CD8-positive, alpha-beta memory T cell (primary cell): Measurements from ENCODE around the gene CD36. TPM values are rescaled to one million over a fixed set of nuclear protein-coding genes. Genes with fewer than 3 reads are reported as not detected.

ENCODE experiments used
- CTCF ChIA-PET: fragments of 350-600 bp; sonication (Branson Sonifier 250); formaldehyde crosslinking; loops from one replicate; lab custom pipeline; 2021; ENCODE audit warnings: antibody characterized with exemption; lab: Charles Lee
- POLR2A ChIA-PET: fragments of 350-600 bp; sonication (Branson Sonifier 250); formaldehyde crosslinking; loops from one replicate; lab custom pipeline; 2021; ENCODE audit warnings: antibody characterized with exemption; lab: Charles Lee
- DNase-seq, 5 donors: peaks; one replicate each; pipeline versions ENCODE4 v3.0.0 to v3.0.0-alpha.2; 2020 to 2022; ENCODE audit warnings: mixed read lengths in 1 of 5
- H3K27ac ChIP-seq: one replicate; pipeline ENCODE4 v1.7.0; 2013; ENCODE audit warnings: low read depth, mild to moderate bottlenecking, low read length, moderate library complexity
- H3K27me3 ChIP-seq: 2 replicates; pipeline ENCODE4 v1.7.0; 2013; ENCODE audit warnings: low read length, mild to moderate bottlenecking; ENCODE audit not compliant: insufficient read depth, poor library complexity, severe bottlenecking
- H3K36me3 ChIP-seq: 2 replicates; pipeline ENCODE4 v1.7.0; 2013; ENCODE audit warnings: mild to moderate bottlenecking, low read length, moderate library complexity; ENCODE audit not compliant: insufficient read depth
- H3K4me1 ChIP-seq: 2 replicates; pipeline ENCODE4 v1.7.0; 2013; ENCODE audit warnings: mild to moderate bottlenecking, low read length, moderate library complexity; ENCODE audit not compliant: insufficient read depth
- H3K4me3 ChIP-seq: 2 replicates; pipeline ENCODE4 v1.7.0; 2013; ENCODE audit warnings: mild to moderate bottlenecking, low read length
- H3K9me3 ChIP-seq: 2 replicates; pipeline ENCODE4 v1.7.0; 2013; ENCODE audit warnings: mild to moderate bottlenecking, low read length
- H3K27ac Mint-ChIP-seq, 8 donors: one replicate each; pipeline ENCODE4 v1.8.0; 2020 to 2021; ENCODE audit warnings: mixed read lengths in 8 of 8, mild to moderate bottlenecking in 6 of 8, inconsistent platforms in 3 of 8, moderate library complexity in 3 of 8
- H3K27me3 Mint-ChIP-seq, 2 donors: one replicate each; pipeline ENCODE4 v1.8.0; 2020 to 2021; ENCODE audit warnings: mixed read lengths in 2 of 2, mild to moderate bottlenecking in 1 of 2, moderate library complexity in 1 of 2
- H3K36me3 Mint-ChIP-seq, 3 donors: one replicate each; pipeline ENCODE4 v1.8.0; 2020 to 2021; ENCODE audit warnings: mixed read lengths in 3 of 3, inconsistent platforms in 1 of 3, mild to moderate bottlenecking in 1 of 3
- H3K4me1 Mint-ChIP-seq, 3 donors: one replicate each; pipeline ENCODE4 v1.8.0; 2020 to 2021; ENCODE audit warnings: mixed read lengths in 3 of 3, inconsistent platforms in 1 of 3, mild to moderate bottlenecking in 1 of 3
- H3K4me3 Mint-ChIP-seq, 7 donors: one replicate each; pipeline ENCODE4 v1.8.0; 2020 to 2021; ENCODE audit warnings: mixed read lengths in 7 of 7, mild to moderate bottlenecking in 6 of 7, moderate library complexity in 4 of 7, inconsistent platforms in 2 of 7
- H3K9me3 Mint-ChIP-seq, 5 donors: one replicate each; pipeline ENCODE4 v1.8.0; 2020 to 2022; ENCODE audit warnings: mixed read lengths in 5 of 5, mild to moderate bottlenecking in 3 of 5, moderate library complexity in 2 of 5, inconsistent platforms in 1 of 5
- polyA plus RNA-seq: library from polyadenylated mRNA; unstranded; fragments of 300-500 nt; fragmentation: Illumina TruSeq; gene quantifications from one replicate; pipeline ENCODE4 v1.2.3, GENCODE V29; 2021
- total RNA-seq, 2 experiments: library from RNA; stranded (reverse); gene quantifications; one replicate each; pipeline ENCODE4 v1.2.3, GENCODE V29; 2021

The CD36 gene
- total and polyA plus RNA-seq, 3 experiments from 2014 or later, result 4.6 to 4.7 TPM; not detected in 1

DNA sequence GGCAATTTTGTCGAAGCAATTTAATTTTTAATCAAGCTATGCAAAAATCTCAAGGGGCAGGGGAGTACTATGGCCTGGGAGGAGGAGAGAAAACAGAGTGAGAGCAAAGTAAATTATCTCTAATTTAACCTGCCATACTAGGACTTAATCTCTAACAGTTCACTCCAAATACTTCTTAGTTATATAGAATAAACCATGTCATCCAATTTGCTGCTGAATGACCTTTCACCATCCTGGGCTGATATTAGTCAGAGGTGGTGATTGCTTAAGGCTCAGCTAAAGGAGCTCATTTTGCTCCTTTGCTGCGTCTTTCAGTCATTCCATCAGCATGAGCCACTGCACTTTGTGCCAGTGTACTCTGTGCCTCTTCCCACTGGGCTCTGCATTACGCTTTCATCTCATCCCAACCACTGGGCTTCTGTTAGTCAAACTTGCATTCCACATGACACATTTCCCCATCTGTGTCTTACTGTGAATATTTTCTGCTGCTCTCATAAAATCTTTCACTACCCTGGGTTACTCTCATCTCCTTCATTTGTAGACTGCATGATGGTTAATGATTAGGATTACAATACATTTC lies 84.3 kb downstream of the CD36 start:
- no peak overlapping the region for H3K27ac Mint-ChIP-seq
- Histone ChIP-seq H3K4me1 (no peaks in the 10 kb centered on the region), H3K9me3 (no peaks in the 10 kb centered on the region), H3K27me3 (no peaks in the 10 kb centered on the region), H3K36me3 (no peaks in the 10 kb centered on the region), H3K27ac (no peak overlapping the region), H3K4me3 (no peak overlapping the region)
- H3K4me1 Mint-ChIP-seq, result no peaks in the 10 kb centered on the region
- no peaks in the 10 kb centered on the region for H3K27me3 Mint-ChIP-seq
- no peaks in the 10 kb centered on the region for H3K36me3 Mint-ChIP-seq
- CTCF ChIA-PET, result no interaction called here
- peaks cover 3 to 13% (median 7%) of the 10 kb centered on the region in 5 donors for H3K9me3 Mint-ChIP-seq
- H3K4me3 Mint-ChIP-seq, result no peak overlapping the region
- POLR2A ChIA-PET, result no interaction called here
- DNase-seq, result no peak

DNA sequence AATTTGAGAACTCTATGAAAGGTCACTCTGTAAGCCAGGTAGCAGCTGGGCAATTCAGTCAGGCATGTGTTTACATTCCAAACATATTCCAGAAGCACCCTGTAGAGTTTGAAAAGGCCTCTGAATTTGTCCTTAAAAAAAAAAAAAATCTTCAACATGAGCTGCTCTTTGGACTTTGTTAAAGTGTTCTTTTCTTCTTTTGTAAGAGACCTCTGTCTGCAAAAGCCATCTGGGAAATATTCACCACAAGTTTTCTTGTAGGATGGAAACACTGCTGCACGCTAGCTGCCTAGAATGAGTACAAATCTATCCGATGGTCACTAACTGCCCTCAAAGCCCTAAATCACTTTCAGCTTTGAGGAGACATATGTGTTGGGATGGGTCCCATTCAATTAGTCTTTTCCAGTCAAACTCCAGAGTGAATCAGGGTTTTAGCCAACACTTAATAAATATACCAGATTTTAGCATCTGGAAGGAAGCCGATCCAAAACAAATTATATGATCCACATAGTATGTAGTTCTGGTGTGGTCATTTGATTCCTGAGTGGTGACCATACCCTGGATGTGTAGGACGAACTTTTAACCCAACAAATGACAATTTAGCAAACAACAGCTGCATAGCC lies 85.9 kb downstream of the CD36 start:
- H3K9me3 ChIP-seq, result no peaks in the 10 kb centered on the region
- ChIA-PET CTCF (no interaction called here), POLR2A (no interaction called here)
- H3K36me3 ChIP-seq, result no peaks in the 10 kb centered on the region
- no peak overlapping the region for H3K27ac ChIP-seq
- H3K9me3 Mint-ChIP-seq, result peaks cover 3 to 13% (median 5%) of the 10 kb centered on the region in 5 donors
- H3K4me3 ChIP-seq, result no peak overlapping the region
- no peaks in the 10 kb centered on the region for H3K4me1 Mint-ChIP-seq
- no peak overlapping the region for H3K4me3 Mint-ChIP-seq
- H3K27me3 Mint-ChIP-seq, result no peaks in the 10 kb centered on the region
- no peaks in the 10 kb centered on the region for H3K4me1 ChIP-seq
- H3K27me3 ChIP-seq, result no peaks in the 10 kb centered on the region
- DNase-seq, result no peak
- no peaks in the 10 kb centered on the region for H3K36me3 Mint-ChIP-seq
- H3K27ac Mint-ChIP-seq, result no peak overlapping the region

GRCh38 chr7:80725181-80725611 lies 86.8 kb downstream of the CD36 start:
- Histone ChIP-seq H3K4me1 (no peaks in the 10 kb centered on the region), H3K27me3 (no peaks in the 10 kb centered on the region), H3K4me3 (no peak overlapping the region), H3K36me3 (no peaks in the 10 kb centered on the region), H3K27ac (no peak overlapping the region), H3K9me3 (no peaks in the 10 kb centered on the region)
- Mint-ChIP-seq H3K27ac (no peak overlapping the region), H3K36me3 (no peaks in the 10 kb centered on the region), H3K4me3 (no peak overlapping the region), H3K27me3 (no peaks in the 10 kb centered on the region), H3K9me3 (peaks cover 2 to 13% (median 6%) of the 10 kb centered on the region in 5 donors), H3K4me1 (no peaks in the 10 kb centered on the region)
- POLR2A ChIA-PET, result no interaction called here
- no peak for DNase-seq
- CTCF ChIA-PET, result no interaction called here

Other genes starting within 250 kb of the CD36 start
- not detected for gene GNAT3, start 126.6 kb upstream of the CD36 start, total RNA-seq
- gene GNAT3, start 126.6 kb upstream of the CD36 start, polyA plus RNA-seq, result not detected